Keratinocyte (primary cell): ENCODE data around the gene XKR3. TPM values are rescaled to one million over a fixed set of nuclear protein-coding genes. Genes with fewer than 3 reads are reported as not detected.

Source experiments
- DNase-seq: peaks from one replicate; pipeline ENCODE4 v3.0.0-alpha.2; 2011; ENCODE audit warnings: low read depth, missing footprints, low spot score
- FAIRE-seq: peaks from 2 replicates; lab custom pipeline; 2011; peaks lifted over from hg19 to GRCh38; lab: Jason Lieb, UNC
- H2AFZ ChIP-seq: 2 replicates; pipeline ENCODE4 v1.6.0; 2012; ENCODE audit warnings: low read length, control low read depth, inconsistent platforms; ENCODE audit not compliant: control insufficient read depth
- H3K27ac ChIP-seq: 2 replicates; pipeline ENCODE4 v1.5.1; 2011; ENCODE audit warnings: low read length; ENCODE audit not compliant: control insufficient read depth, insufficient read depth
- H3K27me3 ChIP-seq: 3 replicates; pipeline ENCODE4 v1.6.0; 2011; ENCODE audit warnings: low read length; ENCODE audit not compliant: control insufficient read depth, insufficient read depth; ENCODE audit errors: extremely low read depth
- H3K36me3 ChIP-seq, 2 experiments: 2 replicates in 1 of 2; 3 replicates in 1 of 2; pipeline ENCODE4 v1.5.1; 2011; ENCODE audit warnings: low read length in 2 of 2, mild to moderate bottlenecking in 1 of 2; ENCODE audit not compliant: control insufficient read depth in 2 of 2, insufficient read depth in 2 of 2; ENCODE audit errors: extremely low read depth in 1 of 2
- H3K4me1 ChIP-seq: 3 replicates; pipeline ENCODE4 v1.5.1; 2011; ENCODE audit warnings: low read length; ENCODE audit not compliant: control insufficient read depth, insufficient read depth; ENCODE audit errors: extremely low read depth
- H3K4me2 ChIP-seq: 3 replicates; pipeline ENCODE4 v1.6.0; 2011; ENCODE audit warnings: low read depth, low read length; ENCODE audit not compliant: control insufficient read depth, insufficient read depth; ENCODE audit errors: extremely low read depth
- H3K4me3 ChIP-seq, 3 experiments: fragments of 200-600 bp in 1 of 3; sonication (generic) in 1 of 3; 2 replicates in 2 of 3; 3 replicates in 1 of 3; pipeline ENCODE4 v1.5.1; 2011 to 2016; ENCODE audit warnings: low read length in 3 of 3, mild to moderate bottlenecking in 3 of 3, control low read depth in 2 of 3, inconsistent platforms in 1 of 3, low read depth in 1 of 3, mixed read lengths in 1 of 3, mixed run types in 1 of 3, moderate library complexity in 1 of 3; ENCODE audit not compliant: control insufficient read depth in 2 of 3, insufficient read depth in 2 of 3; ENCODE audit errors: extremely low read depth in 1 of 3
- H3K79me2 ChIP-seq: 2 replicates; pipeline ENCODE4 v1.6.0; 2012; ENCODE audit warnings: low read length; ENCODE audit not compliant: control insufficient read depth, insufficient read depth
- H3K9ac ChIP-seq: 3 replicates; pipeline ENCODE4 v1.6.0; 2011; ENCODE audit warnings: low read length; ENCODE audit not compliant: control insufficient read depth, insufficient read depth; ENCODE audit errors: extremely low read depth
- H3K9me1 ChIP-seq: 3 replicates; pipeline ENCODE4 v1.6.0; 2011; ENCODE audit warnings: low read length; ENCODE audit not compliant: control insufficient read depth, insufficient read depth; ENCODE audit errors: extremely low read depth
- H3K9me3 ChIP-seq: 2 replicates; pipeline ENCODE4 v1.5.1; 2012; ENCODE audit warnings: low read depth, low read length; ENCODE audit not compliant: control insufficient read depth
- H4K20me1 ChIP-seq: 3 replicates; pipeline ENCODE4 v1.6.0; 2011; ENCODE audit warnings: low read length; ENCODE audit not compliant: control insufficient read depth, insufficient read depth; ENCODE audit errors: extremely low read depth
- CTCF ChIP-seq, 3 experiments: IDR thresholded peaks in 1 of 3; conservative IDR thresholded peaks in 1 of 3; optimal IDR thresholded peaks in 1 of 3; 2 replicates in 2 of 3; 3 replicates in 1 of 3; pipeline versions ENCODE3 to v1.5.1; 2011; ENCODE audit warnings: low read length in 3 of 3, mild to moderate bottlenecking in 3 of 3, moderate library complexity in 2 of 3, control low read depth in 1 of 3, inconsistent platforms in 1 of 3; ENCODE audit not compliant: insufficient read depth in 2 of 3; ENCODE audit errors: extremely low read depth in 1 of 3
- EZH2 ChIP-seq: IDR thresholded peaks from one replicate; pipeline ENCODE4 v1.6.1; 2012; ENCODE audit warnings: inconsistent platforms, mild to moderate bottlenecking, low read length, moderate library complexity
- dilution Hi-C: fragments of 300-500 bp; cut with MboI; formaldehyde crosslinking; loops from one replicate; pipeline ENCODE4 v1.7.0; 2020; ENCODE audit warnings: low sequenced_read_pairs; ENCODE audit not compliant: extremely low pct_ligation_motif_present
- polyA plus RNA-seq, 5 experiments: library from polyadenylated mRNA; depleted of rRNA in 3 of 5; stranded (reverse) in 3 of 5; stranded (forward) in 1 of 5; unstranded in 1 of 5; fragments of >200 nt; gene quantifications; 1 replicate in 1 of 5; 2 replicates in 3 of 5; 3 replicates in 1 of 5; pipeline versions ENCODE4 v1.2.1 to v1.2.3, GENCODE V29; 2011 to 2012; ENCODE audit warnings: missing spikeins in 2 of 5, low read depth in 1 of 5, low replicate concordance in 1 of 5

Gene XKR3
- polyA plus RNA-seq, 1 donor (not counting 4 experiments of a cell fraction or from before 2014, with no cell fraction given) = not detected

GRCh38 chr22:16838073-16838472, 12.9 kb upstream of the XKR3 start:
- Histone ChIP-seq H3K27me3 (no peaks in the 10 kb centered on the region), H3K9me1 (no peaks in the 10 kb centered on the region), H4K20me1 (no peaks in the 10 kb centered on the region), H2AFZ (no peak overlapping the region), H3K9me3 (no peaks in the 10 kb centered on the region), H3K4me1 (peaks cover 3% of the 10 kb centered on the region), H3K79me2 (no peaks in the 10 kb centered on the region), H3K27ac (no peak overlapping the region), H3K4me3 (no peak overlapping the region), H3K4me2 (no peak overlapping the region), H3K9ac (no peak overlapping the region), H3K36me3 (no peaks in the 10 kb centered on the region)
- TF ChIP-seq EZH2 (no peak), CTCF (optimal IDR thresholded peaks at IDR 0.05 in 1 of 3, IDR thresholded peaks at IDR 0.05 in 1 of 3, conservative IDR thresholded peaks at IDR 0.05 in 1 of 3; ENCODE audit: extremely low read depth in 1 of 3, insufficient read depth in 2 of 3, low read length in 3 of 3) (no peak)
- dilution Hi-C loops = no loop called here
- DNase-seq (no peak), FAIRE-seq (no peak)

GRCh38 chr22:16834971-16835370, 9.8 kb upstream of the XKR3 start:
- no peak overlapping the region for H3K27ac ChIP-seq
- FAIRE-seq (no peak), DNase-seq (no peak)
- H4K20me1 ChIP-seq = no peaks in the 10 kb centered on the region
- no peaks in the 10 kb centered on the region for H3K36me3 ChIP-seq
- H3K4me2 ChIP-seq = no peak overlapping the region
- H3K4me1 ChIP-seq = peaks cover 3% of the 10 kb centered on the region
- no peaks in the 10 kb centered on the region for H3K9me3 ChIP-seq
- no peaks in the 10 kb centered on the region for H3K79me2 ChIP-seq
- H3K27me3 ChIP-seq = no peaks in the 10 kb centered on the region
- H2AFZ ChIP-seq = no peak overlapping the region
- H3K9me1 ChIP-seq = no peaks in the 10 kb centered on the region
- H3K9ac ChIP-seq = no peak overlapping the region
- no peak overlapping the region for H3K4me3 ChIP-seq
- dilution Hi-C loops = no loop called here
- TF ChIP-seq EZH2 (no peak), CTCF (optimal IDR thresholded peaks at IDR 0.05 in 1 of 3, IDR thresholded peaks at IDR 0.05 in 1 of 3, conservative IDR thresholded peaks at IDR 0.05 in 1 of 3; ENCODE audit: extremely low read depth in 1 of 3, insufficient read depth in 2 of 3, low read length in 3 of 3) (no peak)
